SK-N-SH treated with all-trans-retinoic acid at 6 μM for 48 hours (cell line): ENCODE measurements around the gene TANC1.

Experiments
- ATAC-seq: fragments of 200-7000 bp; cut with Tn5 transposase; 3 replicates; pipeline ENCODE4 v1.9.1; 2020; ENCODE audit warnings: mild to moderate bottlenecking, moderate library complexity
- ARNTL ChIP-seq: fragments of 450-650 bp; formaldehyde crosslinking; IDR thresholded peaks from 2 replicates; pipeline ENCODE4 v1.5.0; 2020; ENCODE audit warnings: low read depth, mild to moderate bottlenecking, moderate library complexity, borderline replicate concordance
- BACH2 ChIP-seq: fragments of 250-450 bp; sonication (Bioruptor Pico); IDR thresholded peaks from 2 replicates; pipeline ENCODE4 v1.9.0; 2021; ENCODE audit warnings: mild to moderate bottlenecking, borderline replicate concordance
- CSDC2 ChIP-seq: fragments of 250-450 bp; sonication (Bioruptor Pico); IDR thresholded peaks from 2 replicates; pipeline ENCODE4 v1.5.0; 2020; ENCODE audit warnings: mild to moderate bottlenecking, moderate library complexity
- GLIS3 ChIP-seq: fragments of 250-450 bp; sonication (Bioruptor Pico); IDR thresholded peaks from 2 replicates; pipeline ENCODE4 v1.5.0; 2020; ENCODE audit warnings: mild to moderate bottlenecking, moderate library complexity
- ISL1 ChIP-seq: fragments of 250-450 bp; sonication (Bioruptor Pico); IDR thresholded peaks from 2 replicates; pipeline ENCODE4 v2.1.2; 2022; ENCODE audit warnings: mild to moderate bottlenecking, moderate library complexity
- OSR1 ChIP-seq: fragments of 250-450 bp; sonication (Bioruptor Pico); IDR thresholded peaks from 2 replicates; pipeline ENCODE4 v1.8.0; 2022; ENCODE audit warnings: moderate library complexity, mild to moderate bottlenecking, inconsistent platforms
- PPARA ChIP-seq: fragments of 250-450 bp; sonication (Bioruptor Pico); IDR thresholded peaks from 2 replicates; pipeline ENCODE4 v1.5.0; 2020; ENCODE audit warnings: mild to moderate bottlenecking, borderline replicate concordance
- RARB ChIP-seq: fragments of 250-450 bp; sonication (Bioruptor Pico); IDR thresholded peaks from 2 replicates; pipeline ENCODE4 v1.8.0; 2021; ENCODE audit warnings: mild to moderate bottlenecking, moderate library complexity
- TOX ChIP-seq: fragments of 250-450 bp; sonication (Bioruptor Pico); IDR thresholded peaks from 2 replicates; pipeline ENCODE4 v1.8.0; 2021; ENCODE audit warnings: mild to moderate bottlenecking, moderate library complexity, borderline replicate concordance
- ZC3H10 ChIP-seq: fragments of 250-450 bp; sonication (Bioruptor Pico); IDR thresholded peaks from 2 replicates; pipeline ENCODE4 v1.5.1; 2021; ENCODE audit warnings: mild to moderate bottlenecking, moderate library complexity
- ZFP3 ChIP-seq: fragments of 250-450 bp; sonication (Bioruptor Pico); IDR thresholded peaks from 2 replicates; pipeline ENCODE4 v1.5.0; 2020; ENCODE audit warnings: mild to moderate bottlenecking, moderate library complexity
- ZFP30 ChIP-seq: fragments of 450-650 bp; formaldehyde crosslinking; IDR thresholded peaks from 2 replicates; pipeline ENCODE4 v1.5.0; 2022; ENCODE audit warnings: mild to moderate bottlenecking, moderate library complexity
- ZNF565 ChIP-seq: fragments of 450-650 bp; formaldehyde crosslinking; conservative IDR thresholded peaks from 2 replicates; pipeline ENCODE4 v1.5.0; 2020; ENCODE audit warnings: low read depth, mild to moderate bottlenecking, moderate library complexity
- ZNF70 ChIP-seq: fragments of 450-650 bp; formaldehyde crosslinking; IDR thresholded peaks from 2 replicates; pipeline ENCODE4 v1.5.0; 2020; ENCODE audit warnings: mild to moderate bottlenecking, moderate library complexity
- ZNF8 ChIP-seq: fragments of 450-650 bp; formaldehyde crosslinking; IDR thresholded peaks from 2 replicates; pipeline ENCODE4 v1.5.0; 2020; ENCODE audit warnings: mild to moderate bottlenecking, moderate library complexity
- TF ChIP-seq, protein P1 (sequence below): fragments of 250-450 bp; sonication (Bioruptor Pico); IDR thresholded peaks from 2 replicates; pipeline ENCODE4 v1.8.0; 2021; ENCODE audit warnings: low read depth, mild to moderate bottlenecking, moderate library complexity, borderline replicate concordance
- TF ChIP-seq, protein P2 (sequence below): fragments of 250-450 bp; sonication (Bioruptor Pico); IDR thresholded peaks from 2 replicates; pipeline ENCODE4 v1.5.1; 2020; ENCODE audit warnings: low read depth, mild to moderate bottlenecking, moderate library complexity
- TF ChIP-seq, protein P3 (sequence below): fragments of 250-450 bp; sonication (Bioruptor Pico); IDR thresholded peaks from 2 replicates; pipeline ENCODE4 v1.8.0; 2020; ENCODE audit warnings: mild to moderate bottlenecking, moderate library complexity, borderline replicate concordance
- TF ChIP-seq, protein P4 (sequence below): fragments of 250-450 bp; sonication (Bioruptor Pico); IDR thresholded peaks from 2 replicates; pipeline ENCODE4 v1.5.1; 2021; ENCODE audit warnings: mild to moderate bottlenecking, moderate library complexity

The TANC1 gene

DNA sequence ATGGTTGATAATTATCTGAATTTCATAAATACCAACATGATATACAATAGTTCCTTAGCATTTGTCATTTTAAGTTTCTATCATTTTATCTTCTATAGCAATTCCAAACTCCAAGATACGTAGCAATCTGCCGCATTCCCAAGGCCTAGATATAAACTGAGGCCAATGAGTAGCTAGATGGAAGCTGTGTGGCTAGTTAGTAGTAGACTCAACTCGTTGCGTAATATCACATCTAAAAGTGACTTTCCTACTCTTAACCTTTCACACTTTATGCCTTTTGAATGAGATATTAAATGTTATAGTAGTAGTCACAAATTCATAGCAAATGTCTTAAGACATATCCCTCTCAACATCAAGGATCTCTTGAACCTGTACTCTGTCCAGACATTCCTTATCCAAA lies 284.5 kb downstream of the TANC1 start (continued):
- TF ChIP-seq, protein P1, sequence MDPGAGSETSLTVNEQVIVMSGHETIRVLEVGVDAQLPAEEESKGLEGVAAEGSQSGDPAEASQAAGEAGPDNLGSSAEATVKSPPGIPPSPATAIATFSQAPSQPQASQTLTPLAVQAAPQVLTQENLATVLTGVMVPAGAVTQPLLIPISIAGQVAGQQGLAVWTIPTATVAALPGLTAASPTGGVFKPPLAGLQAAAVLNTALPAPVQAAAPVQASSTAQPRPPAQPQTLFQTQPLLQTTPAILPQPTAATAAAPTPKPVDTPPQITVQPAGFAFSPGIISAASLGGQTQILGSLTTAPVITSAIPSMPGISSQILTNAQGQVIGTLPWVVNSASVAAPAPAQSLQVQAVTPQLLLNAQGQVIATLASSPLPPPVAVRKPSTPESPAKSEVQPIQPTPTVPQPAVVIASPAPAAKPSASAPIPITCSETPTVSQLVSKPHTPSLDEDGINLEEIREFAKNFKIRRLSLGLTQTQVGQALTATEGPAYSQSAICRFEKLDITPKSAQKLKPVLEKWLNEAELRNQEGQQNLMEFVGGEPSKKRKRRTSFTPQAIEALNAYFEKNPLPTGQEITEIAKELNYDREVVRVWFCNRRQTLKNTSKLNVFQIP (CRISPR knock-in tag): no peak

DNA sequence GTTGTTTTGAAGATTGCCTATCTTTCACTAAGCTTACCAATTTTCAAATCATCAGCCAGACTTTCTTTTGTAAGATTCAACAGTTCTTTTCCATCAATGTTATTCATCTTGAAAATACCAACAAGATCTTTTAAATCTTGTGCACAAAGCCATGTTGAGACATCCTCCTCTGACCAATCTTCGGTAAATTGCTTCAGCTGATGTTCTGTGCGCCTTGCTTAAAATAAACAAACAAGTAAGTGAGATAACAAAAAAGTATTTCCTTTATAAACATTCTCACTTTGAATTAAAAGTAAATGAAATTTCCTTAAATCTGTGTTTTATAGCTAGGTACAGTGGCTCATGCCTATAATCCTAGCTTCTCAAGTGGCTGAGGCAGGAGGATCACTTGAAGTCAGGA lies 287.7 kb downstream of the TANC1 start:
- TF ChIP-seq ARNTL (no peak), RARB (CRISPR knock-in tag) (no peak), PPARA (no peak), ZFP3 (CRISPR knock-in tag) (no peak), ZNF8 (CRISPR knock-in tag) (no peak), GLIS3 (no peak), OSR1 (CRISPR knock-in tag) (no peak), ZNF70 (no peak), ZNF565 (CRISPR knock-in tag) (no peak), TOX (CRISPR knock-in tag) (no peak), ISL1 (CRISPR knock-in tag) (no peak)
- TF ChIP-seq, protein P2, sequence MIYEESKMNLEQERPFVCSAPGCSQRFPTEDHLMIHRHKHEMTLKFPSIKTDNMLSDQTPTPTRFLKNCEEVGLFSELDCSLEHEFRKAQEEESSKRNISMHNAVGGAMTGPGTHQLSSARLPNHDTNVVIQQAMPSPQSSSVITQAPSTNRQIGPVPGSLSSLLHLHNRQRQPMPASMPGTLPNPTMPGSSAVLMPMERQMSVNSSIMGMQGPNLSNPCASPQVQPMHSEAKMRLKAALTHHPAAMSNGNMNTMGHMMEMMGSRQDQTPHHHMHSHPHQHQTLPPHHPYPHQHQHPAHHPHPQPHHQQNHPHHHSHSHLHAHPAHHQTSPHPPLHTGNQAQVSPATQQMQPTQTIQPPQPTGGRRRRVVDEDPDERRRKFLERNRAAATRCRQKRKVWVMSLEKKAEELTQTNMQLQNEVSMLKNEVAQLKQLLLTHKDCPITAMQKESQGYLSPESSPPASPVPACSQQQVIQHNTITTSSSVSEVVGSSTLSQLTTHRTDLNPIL (CRISPR knock-in tag): no peak
- TF ChIP-seq, protein P3, sequence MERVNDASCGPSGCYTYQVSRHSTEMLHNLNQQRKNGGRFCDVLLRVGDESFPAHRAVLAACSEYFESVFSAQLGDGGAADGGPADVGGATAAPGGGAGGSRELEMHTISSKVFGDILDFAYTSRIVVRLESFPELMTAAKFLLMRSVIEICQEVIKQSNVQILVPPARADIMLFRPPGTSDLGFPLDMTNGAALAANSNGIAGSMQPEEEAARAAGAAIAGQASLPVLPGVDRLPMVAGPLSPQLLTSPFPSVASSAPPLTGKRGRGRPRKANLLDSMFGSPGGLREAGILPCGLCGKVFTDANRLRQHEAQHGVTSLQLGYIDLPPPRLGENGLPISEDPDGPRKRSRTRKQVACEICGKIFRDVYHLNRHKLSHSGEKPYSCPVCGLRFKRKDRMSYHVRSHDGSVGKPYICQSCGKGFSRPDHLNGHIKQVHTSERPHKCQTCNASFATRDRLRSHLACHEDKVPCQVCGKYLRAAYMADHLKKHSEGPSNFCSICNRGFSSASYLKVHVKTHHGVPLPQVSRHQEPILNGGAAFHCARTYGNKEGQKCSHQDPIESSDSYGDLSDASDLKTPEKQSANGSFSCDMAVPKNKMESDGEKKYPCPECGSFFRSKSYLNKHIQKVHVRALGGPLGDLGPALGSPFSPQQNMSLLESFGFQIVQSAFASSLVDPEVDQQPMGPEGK (CRISPR knock-in tag): no peak
- TF ChIP-seq, protein P1 (CRISPR knock-in tag): no peak
- TF ChIP-seq, protein P4, sequence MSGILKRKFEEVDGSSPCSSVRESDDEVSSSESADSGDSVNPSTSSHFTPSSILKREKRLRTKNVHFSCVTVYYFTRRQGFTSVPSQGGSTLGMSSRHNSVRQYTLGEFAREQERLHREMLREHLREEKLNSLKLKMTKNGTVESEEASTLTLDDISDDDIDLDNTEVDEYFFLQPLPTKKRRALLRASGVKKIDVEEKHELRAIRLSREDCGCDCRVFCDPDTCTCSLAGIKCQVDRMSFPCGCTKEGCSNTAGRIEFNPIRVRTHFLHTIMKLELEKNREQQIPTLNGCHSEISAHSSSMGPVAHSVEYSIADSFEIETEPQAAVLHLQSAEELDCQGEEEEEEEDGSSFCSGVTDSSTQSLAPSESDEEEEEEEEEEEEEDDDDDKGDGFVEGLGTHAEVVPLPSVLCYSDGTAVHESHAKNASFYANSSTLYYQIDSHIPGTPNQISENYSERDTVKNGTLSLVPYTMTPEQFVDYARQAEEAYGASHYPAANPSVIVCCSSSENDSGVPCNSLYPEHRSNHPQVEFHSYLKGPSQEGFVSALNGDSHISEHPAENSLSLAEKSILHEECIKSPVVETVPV (CRISPR knock-in tag): no peak
- TF ChIP-seq, all 23 proteins: peak for 0
- ATAC-seq: no peak

DNA sequence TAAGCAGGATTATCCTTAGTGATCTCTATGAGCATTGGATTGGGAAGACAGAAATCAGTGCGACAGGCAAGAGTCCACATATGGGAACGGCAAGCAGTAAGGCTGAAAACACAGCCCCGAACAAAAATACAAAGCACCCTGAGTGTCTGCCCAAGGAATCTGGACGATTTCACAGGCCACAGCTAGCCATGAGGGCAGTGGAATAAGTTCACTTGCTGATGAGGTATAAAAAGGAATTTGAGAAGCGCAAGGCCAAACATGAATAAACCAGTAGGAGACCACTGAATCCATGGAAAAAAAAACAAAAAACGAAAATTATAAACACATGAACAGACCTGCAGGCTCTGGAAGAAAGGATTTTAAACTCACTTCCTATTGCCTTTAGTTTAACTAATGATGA lies 293.8 kb downstream of the TANC1 start:
- TF ChIP-seq OSR1 (CRISPR knock-in tag): no peak
- TF ChIP-seq, protein P1 (CRISPR knock-in tag): no peak
- ATAC-seq: no peak

DNA sequence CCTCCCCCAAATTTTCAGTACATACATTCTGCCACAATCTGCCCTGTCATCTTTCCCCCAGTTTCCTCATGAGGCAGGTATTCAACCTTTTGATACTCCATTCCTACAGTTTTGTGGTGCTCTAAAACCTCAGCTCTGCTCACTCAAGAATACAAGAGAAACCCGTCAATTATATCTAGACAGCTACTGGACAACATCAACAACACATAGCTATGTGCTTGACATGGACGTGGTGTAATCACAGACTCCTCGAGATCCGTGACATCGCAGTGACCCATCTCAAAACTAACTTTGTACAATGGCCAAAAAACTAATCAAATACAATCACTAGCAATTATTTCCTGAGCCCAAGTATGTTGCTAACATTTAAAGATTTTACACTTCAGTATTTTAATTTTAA lies 294.5 kb downstream of the TANC1 start:
- no peak for ATAC-seq
- TF ChIP-seq ZC3H10 (CRISPR knock-in tag) (no peak), ZFP30 (CRISPR knock-in tag) (no peak), BACH2 (CRISPR knock-in tag) (no peak), ISL1 (CRISPR knock-in tag) (no peak), TOX (CRISPR knock-in tag) (no peak), ZNF565 (CRISPR knock-in tag) (no peak), PPARA (no peak), GLIS3 (no peak), ZFP3 (CRISPR knock-in tag) (no peak), CSDC2 (no peak), RARB (CRISPR knock-in tag) (no peak)
- TF ChIP-seq, protein P2 (CRISPR knock-in tag): no peak
- TF ChIP-seq, protein P1 (CRISPR knock-in tag): no peak
- TF ChIP-seq, protein P3 (CRISPR knock-in tag): no peak
